HepG2 (cell line): ENCODE results near the gene GSK3A. TPM values are rescaled to one million over a fixed set of nuclear protein-coding genes. Genes with fewer than 3 reads are reported as not detected.

ENCODE experiments used
- ATAC-seq: fragments of 200-7000 bp; cut with Tn5 transposase; 3 replicates; pipeline ENCODE4 v1.9.1; 2020; ENCODE audit warnings: mild to moderate bottlenecking, moderate library complexity
- BruUV-seq: library from RNA; stranded (reverse); fragments of 400-500 nt; replicated peaks from 2 replicates; lab custom pipeline; 2021; lab: Mats Ljungman, UMichigan
- CTCF ChIA-PET: fragments of 300-600 bp; formaldehyde crosslinking; extraction: SDS; loops from one replicate; lab custom pipeline; 2021; ENCODE audit warnings: low total read pairs, inconsistent platforms, low intra/inter-chr PET ratio; lab: Yijun Ruan, JAX
- POLR2A ChIA-PET: fragments of 350-600 bp; sonication (Branson Sonifier 250); formaldehyde crosslinking; loops from one replicate; lab custom pipeline; 2020; ENCODE audit warnings: antibody characterized with exemption, inconsistent platforms; lab: Yijun Ruan, JAX
- DNase-seq: peaks from one replicate; pipeline ENCODE4 v3.0.0-alpha.2; 2015; ENCODE audit warnings: low spot score
- FAIRE-seq: peaks from 3 replicates; lab custom pipeline; 2011; peaks lifted over from hg19 to GRCh38; lab: Jason Lieb, UNC
- H2AFZ ChIP-seq: one replicate; pipeline ENCODE4 v1.6.1; 2011; ENCODE audit warnings: low read length, inconsistent platforms
- H3K27ac ChIP-seq: fragments of 300-600 bp; 3 replicates; pipeline ENCODE4 v1.8.0; 2011; ENCODE audit warnings: mixed run types, mild to moderate bottlenecking, mixed read lengths, low read length, inconsistent platforms; ENCODE audit not compliant: insufficient read depth; ENCODE audit errors: extremely low read length
- H3K27me3 ChIP-seq, 2 experiments: fragments of 200-600 bp in 1 of 2; 2 replicates in 1 of 2; 3 replicates in 1 of 2; pipeline versions ENCODE4 v1.6.0 to v1.8.0; 2011; ENCODE audit warnings: low read length in 2 of 2, mild to moderate bottlenecking in 2 of 2, moderate library complexity in 2 of 2, inconsistent platforms in 1 of 2; ENCODE audit not compliant: insufficient read depth in 2 of 2, control insufficient read depth in 1 of 2
- H3K36me3 ChIP-seq, 2 experiments: fragments of 200-600 bp in 1 of 2; replicated peaks in 1 of 2; 2 replicates in 1 of 2; 3 replicates in 1 of 2; pipeline versions ENCODE4 v1.5.1 to v1.8.0; 2011; ENCODE audit warnings: low read length in 2 of 2, inconsistent platforms in 1 of 2; ENCODE audit not compliant: insufficient read depth in 2 of 2, control insufficient read depth in 1 of 2
- H3K4me1 ChIP-seq: 2 replicates; pipeline ENCODE4 v1.5.1; 2012; ENCODE audit warnings: low read length, inconsistent platforms; ENCODE audit not compliant: insufficient read depth
- H3K4me2 ChIP-seq: 2 replicates; pipeline ENCODE4 v1.6.0; 2011; ENCODE audit warnings: low read depth, low read length, inconsistent platforms
- H3K4me3 ChIP-seq, 3 experiments: fragments of 200-600 bp in 1 of 3; sonication (generic), shearing (Covaris generic) in 1 of 3; replicated peaks in 1 of 3; 2 replicates each; pipeline ENCODE4 v1.5.1; 2011 to 2016; ENCODE audit warnings: low read length in 3 of 3, inconsistent platforms in 2 of 3, low read depth in 2 of 3, mild to moderate bottlenecking in 2 of 3, control low read depth in 1 of 3, mixed read lengths in 1 of 3; ENCODE audit not compliant: insufficient read depth in 1 of 3
- H3K79me2 ChIP-seq: one replicate; pipeline ENCODE4 v1.6.1; 2011; ENCODE audit warnings: low read length, inconsistent platforms; ENCODE audit not compliant: insufficient read depth
- H3K9ac ChIP-seq: 2 replicates; pipeline ENCODE4 v1.6.0; 2011; ENCODE audit warnings: mild to moderate bottlenecking, low read depth, low read length, inconsistent platforms; ENCODE audit not compliant: insufficient read depth
- H3K9me3 ChIP-seq: 2 replicates; pipeline ENCODE4 v1.5.1; 2012; ENCODE audit warnings: mild to moderate bottlenecking, low read length
- H4K20me1 ChIP-seq: 2 replicates; pipeline ENCODE4 v1.6.0; 2011; ENCODE audit warnings: inconsistent platforms, mild to moderate bottlenecking, low read length, moderate library complexity; ENCODE audit not compliant: insufficient read depth
- FOXO1 ChIP-seq: sonication (generic); formaldehyde crosslinking; IDR thresholded peaks from 2 replicates; pipeline ENCODE4 v1.4.0; 2020; ENCODE audit warnings: missing genetic modification reagents
- HOXA9 ChIP-seq: sonication (generic); formaldehyde crosslinking; IDR thresholded peaks from 2 replicates; pipeline ENCODE4 v1.8.1; 2022; ENCODE audit warnings: missing genetic modification reagents, mild to moderate bottlenecking, moderate library complexity, borderline replicate concordance
- KLF15 ChIP-seq: sonication (generic); formaldehyde crosslinking; IDR thresholded peaks from 2 replicates; pipeline ENCODE4 v1.8.1; 2023; ENCODE audit warnings: borderline replicate concordance, mild to moderate bottlenecking, inconsistent platforms, missing genetic modification reagents, mixed read lengths
- NKX3-1 ChIP-seq: sonication (generic); formaldehyde crosslinking; IDR thresholded peaks from 2 replicates; pipeline ENCODE4 v1.5.0; 2020; ENCODE audit warnings: missing genetic modification reagents
- RXRA ChIP-seq: sonication (generic); formaldehyde crosslinking; IDR thresholded peaks from 2 replicates; pipeline ENCODE4 v1.5.1; 2020; ENCODE audit warnings: missing genetic modification reagents
- SMC3 ChIP-seq: IDR thresholded peaks from 2 replicates; pipeline ENCODE4 v1.6.1; 2011; ENCODE audit warnings: low read length, improper control_type of control experiment
- TEAD3 ChIP-seq: optimal IDR thresholded peaks from 2 replicates; pipeline ENCODE3; 2016; ENCODE audit warnings: borderline replicate concordance
- WGBS: methylation state at CpG from one replicate; pipeline ENCODE4 v1.1.6; 2017; ENCODE audit warnings: low lambda C conversion rate; 5-methylcytosine and 5-hydroxymethylcytosine counted together
- in situ Hi-C: cut with HindIII; loops from 2 replicates; pipeline ENCODE4 v1.10.0; 2017; ENCODE audit warnings: low pct_unique_long_range_greater_than_20kb; ENCODE audit not compliant: extremely low pct_ligation_motif_present
- intact Hi-C: fragments of 100-400 bp; cut with micrococcal nuclease; formaldehyde crosslinking; loops from one replicate; pipeline ENCODE4 v1.10.0; 2022; ENCODE audit not compliant: unreplicated experiment
- polyA plus RNA-seq, 8 experiments: library from polyadenylated mRNA; depleted of rRNA in 3 of 8; stranded (reverse) in 7 of 8; unstranded in 1 of 8; fragments of >200 nt; fragmentation: Illumina TruSeq in 4 of 8; extraction: Trizol in 4 of 8; gene quantifications; 2 replicates each; pipeline versions ENCODE4 v1.2.1 to v1.2.3, GENCODE V29; 2011 to 2016; ENCODE audit warnings: low read depth in 4 of 8, missing spikeins in 1 of 8, mixed read lengths in 1 of 8; ENCODE audit not compliant: insufficient read depth in 1 of 8
- total RNA-seq, 5 experiments: library from RNA; depleted of rRNA; stranded (reverse); fragments of >200 nt; fragmentation: Illumina TruSeq; extraction: Trizol; gene quantifications; 2 replicates each; pipeline ENCODE4 v1.2.3, GENCODE V29; 2016; ENCODE audit warnings: low read depth in 1 of 5
- TF ChIP-seq, protein P1 (sequence below): sonication (generic); formaldehyde crosslinking; IDR thresholded peaks from 2 replicates; pipeline ENCODE4 v1.5.0; 2020; ENCODE audit warnings: missing genetic modification reagents
- TF ChIP-seq, protein P2 (sequence below): sonication (generic); formaldehyde crosslinking; IDR thresholded peaks from 2 replicates; pipeline ENCODE4 v1.4.0; 2020; ENCODE audit warnings: mild to moderate bottlenecking, missing genetic modification reagents
- TF ChIP-seq, protein P3 (sequence below): IDR thresholded peaks from 2 replicates; pipeline ENCODE4 v1.6.1; 2016; ENCODE audit warnings: low read depth, borderline replicate concordance
- TF ChIP-seq, protein P4 (sequence below): sonication (generic); formaldehyde crosslinking; IDR thresholded peaks from 2 replicates; pipeline ENCODE4 v1.8.0; 2023; ENCODE audit warnings: mild to moderate bottlenecking, missing genetic modification reagents

GSK3A gene
- total and polyA plus RNA-seq, 2 of the 13 experiments (the other 11 are each of a cell fraction or from before 2014, with no cell fraction given): 16.9 to 52.5 TPM

DNA sequence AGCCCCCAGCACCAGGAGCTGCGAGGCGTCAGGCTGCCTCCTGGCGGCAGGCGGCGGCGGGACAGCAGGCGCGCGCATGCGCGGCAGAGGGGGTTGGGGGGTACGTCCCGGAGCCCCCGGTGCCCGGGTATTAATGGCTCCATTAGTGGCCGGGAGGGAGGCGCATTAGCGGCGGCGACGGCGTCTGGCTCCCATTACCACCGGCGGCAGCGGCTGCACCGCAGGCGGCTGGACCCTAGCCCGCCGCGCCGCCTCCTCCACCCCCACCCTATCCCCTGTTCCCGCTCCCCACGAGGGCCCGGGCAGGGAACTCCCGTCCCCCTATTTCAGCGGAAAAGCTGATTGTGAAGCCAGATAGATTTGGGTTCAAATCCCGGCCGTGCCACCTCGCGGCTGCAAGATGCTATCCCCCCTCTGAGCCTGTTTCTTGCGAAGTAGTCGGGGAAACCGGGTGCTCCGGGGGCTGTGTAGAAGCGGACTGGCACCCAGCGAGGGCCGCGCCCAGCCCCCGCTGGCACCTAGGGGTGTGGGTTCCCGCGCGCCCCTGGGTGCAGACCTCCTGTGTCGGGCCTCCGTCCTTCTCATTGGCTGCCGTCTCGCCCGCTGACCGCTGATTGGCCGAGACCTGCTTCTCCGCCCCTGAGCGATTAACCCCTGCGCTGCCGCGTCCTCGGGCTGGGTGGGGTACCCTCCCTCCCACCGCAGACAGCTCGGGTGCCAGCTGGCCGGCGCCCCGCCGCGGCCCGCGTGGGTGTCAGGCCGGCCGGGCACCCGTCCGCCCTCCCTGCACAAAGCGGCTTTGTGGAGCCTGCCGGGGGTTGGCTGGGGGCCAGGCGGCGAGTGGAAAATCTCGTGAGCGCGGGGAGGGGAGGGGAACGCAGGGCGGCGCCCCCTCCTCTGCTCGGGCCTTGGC is 37.8 kb upstream of the GSK3A start (continued):
- TF ChIP-seq HOXA9 (no peak), NKX3-1 (CRISPR knock-in tag) (0 out of 2 replicates have a peak, but pooled peaks have one; percentile 36)
- TF ChIP-seq, protein P1, sequence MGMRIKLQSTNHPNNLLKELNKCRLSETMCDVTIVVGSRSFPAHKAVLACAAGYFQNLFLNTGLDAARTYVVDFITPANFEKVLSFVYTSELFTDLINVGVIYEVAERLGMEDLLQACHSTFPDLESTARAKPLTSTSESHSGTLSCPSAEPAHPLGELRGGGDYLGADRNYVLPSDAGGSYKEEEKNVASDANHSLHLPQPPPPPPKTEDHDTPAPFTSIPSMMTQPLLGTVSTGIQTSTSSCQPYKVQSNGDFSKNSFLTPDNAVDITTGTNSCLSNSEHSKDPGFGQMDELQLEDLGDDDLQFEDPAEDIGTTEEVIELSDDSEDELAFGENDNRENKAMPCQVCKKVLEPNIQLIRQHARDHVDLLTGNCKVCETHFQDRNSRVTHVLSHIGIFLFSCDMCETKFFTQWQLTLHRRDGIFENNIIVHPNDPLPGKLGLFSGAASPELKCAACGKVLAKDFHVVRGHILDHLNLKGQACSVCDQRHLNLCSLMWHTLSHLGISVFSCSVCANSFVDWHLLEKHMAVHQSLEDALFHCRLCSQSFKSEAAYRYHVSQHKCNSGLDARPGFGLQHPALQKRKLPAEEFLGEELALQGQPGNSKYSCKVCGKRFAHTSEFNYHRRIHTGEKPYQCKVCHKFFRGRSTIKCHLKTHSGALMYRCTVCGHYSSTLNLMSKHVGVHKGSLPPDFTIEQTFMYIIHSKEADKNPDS: no peak

DNA sequence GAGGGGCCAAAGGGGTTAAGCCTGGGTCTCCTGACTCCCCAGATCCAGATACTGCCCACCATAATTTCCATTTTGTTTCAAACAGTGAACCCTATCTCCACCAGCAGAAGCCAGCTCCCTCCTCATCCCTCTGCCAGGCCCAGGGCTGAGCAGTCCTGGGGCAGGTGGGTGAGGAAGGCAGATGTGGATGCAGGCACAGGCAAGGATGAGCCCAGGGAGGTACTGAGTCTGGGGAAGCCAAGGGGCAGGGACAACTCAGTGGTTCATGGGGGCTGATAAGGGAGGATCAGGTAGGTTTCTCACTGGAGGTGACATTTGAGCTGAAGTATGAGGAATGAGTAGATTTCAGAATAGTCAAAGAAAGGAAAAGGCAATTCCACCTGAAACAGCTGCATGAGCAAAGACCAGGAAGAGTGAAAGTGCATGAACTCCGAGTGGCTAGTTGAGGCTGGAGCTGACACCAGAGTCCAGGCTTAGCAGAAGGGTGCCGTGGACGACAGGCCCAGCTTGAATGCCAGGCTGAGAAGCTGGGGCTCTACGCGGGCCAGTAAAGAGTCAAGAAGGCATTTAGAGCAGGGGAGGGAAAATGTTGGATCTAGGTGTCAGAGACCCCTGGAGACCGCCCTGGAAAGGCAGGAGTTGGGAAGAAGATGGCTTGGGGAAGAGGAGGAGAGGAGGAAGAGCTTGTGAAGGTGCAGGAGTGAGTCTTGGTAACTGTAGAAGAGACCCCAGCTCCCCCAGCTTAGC is 36.9 kb upstream of the GSK3A start:
- Histone ChIP-seq H3K4me2 (peak overlapping the region; percentile 86), H3K79me2 (peaks cover 11% of the 10 kb centered on the region), H3K4me1 (peaks cover 51% of the 10 kb centered on the region), H3K27ac (peak overlapping the region; percentile 72), H3K9me3 (no peaks in the 10 kb centered on the region), H3K27me3 (no peaks in the 10 kb centered on the region), H3K4me3 (peak overlapping the region; percentile 70 to 83 (median 73)), H3K9ac (peak overlapping the region; percentile 73), H3K36me3 (peaks cover 4 to 8% of the 10 kb centered on the region in 2 experiments; a peak in 2 of 5 replicates), H2AFZ (no peak overlapping the region), H4K20me1 (no peaks in the 10 kb centered on the region)
- DNase-seq (no peak), ATAC-seq (no peak), FAIRE-seq (no peak)
- in situ Hi-C loops: no loop called here
- no TSS peak for BruUV-seq
- ChIA-PET CTCF (interaction anchor here (1.0 to 1.9 kb wide), 4 partner anchors 8 to 35 kb away, joined by 3 to 7 read pairs (median 6); no protein-coding TSS in a partner anchor), POLR2A (interaction anchor here (1.4 to 7.4 kb wide), 5 partner anchors 9 to 34 kb away, joined by 3 to 117 read pairs (median 25); partner anchors contain the start of genes CIC and GSK3A)
- intact Hi-C loops: loop anchor here (2.0 kb wide), 1 partner anchor 59 kb away; the partner anchor contains the start of gene ZNF526
- 25% methylated on average over 6 of the region's 6 CpGs for WGBS
- TF ChIP-seq FOXO1 (CRISPR knock-in tag) (no peak), KLF15 (0 out of 2 replicates have a peak, but pooled peaks have one; percentile 1), RXRA (0 out of 2 replicates have a peak, but pooled peaks have one; percentile 18), TEAD3 (CRISPR knock-in tag) (peak; percentile 14), SMC3 (0 out of 2 replicates have a peak, but pooled peaks have one; percentile 21)
- TF ChIP-seq, protein P2, sequence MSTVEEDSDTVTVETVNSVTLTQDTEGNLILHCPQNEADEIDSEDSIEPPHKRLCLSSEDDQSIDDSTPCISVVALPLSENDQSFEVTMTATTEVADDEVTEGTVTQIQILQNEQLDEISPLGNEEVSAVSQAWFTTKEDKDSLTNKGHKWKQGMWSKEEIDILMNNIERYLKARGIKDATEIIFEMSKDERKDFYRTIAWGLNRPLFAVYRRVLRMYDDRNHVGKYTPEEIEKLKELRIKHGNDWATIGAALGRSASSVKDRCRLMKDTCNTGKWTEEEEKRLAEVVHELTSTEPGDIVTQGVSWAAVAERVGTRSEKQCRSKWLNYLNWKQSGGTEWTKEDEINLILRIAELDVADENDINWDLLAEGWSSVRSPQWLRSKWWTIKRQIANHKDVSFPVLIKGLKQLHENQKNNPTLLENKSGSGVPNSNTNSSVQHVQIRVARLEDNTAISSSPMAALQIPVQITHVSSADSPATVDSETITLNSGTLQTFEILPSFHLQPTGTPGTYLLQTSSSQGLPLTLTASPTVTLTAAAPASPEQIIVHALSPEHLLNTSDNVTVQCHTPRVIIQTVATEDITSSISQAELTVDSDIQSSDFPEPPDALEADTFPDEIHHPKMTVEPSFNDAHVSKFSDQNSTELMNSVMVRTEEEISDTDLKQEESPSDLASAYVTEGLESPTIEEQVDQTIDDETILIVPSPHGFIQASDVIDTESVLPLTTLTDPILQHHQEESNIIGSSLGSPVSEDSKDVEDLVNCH (CRISPR knock-in tag): no peak
- TF ChIP-seq, protein P3, sequence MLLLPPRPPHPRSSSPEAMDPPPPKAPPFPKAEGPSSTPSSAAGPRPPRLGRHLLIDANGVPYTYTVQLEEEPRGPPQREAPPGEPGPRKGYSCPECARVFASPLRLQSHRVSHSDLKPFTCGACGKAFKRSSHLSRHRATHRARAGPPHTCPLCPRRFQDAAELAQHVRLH (CRISPR knock-in tag): no peak
- TF ChIP-seq, protein P4, sequence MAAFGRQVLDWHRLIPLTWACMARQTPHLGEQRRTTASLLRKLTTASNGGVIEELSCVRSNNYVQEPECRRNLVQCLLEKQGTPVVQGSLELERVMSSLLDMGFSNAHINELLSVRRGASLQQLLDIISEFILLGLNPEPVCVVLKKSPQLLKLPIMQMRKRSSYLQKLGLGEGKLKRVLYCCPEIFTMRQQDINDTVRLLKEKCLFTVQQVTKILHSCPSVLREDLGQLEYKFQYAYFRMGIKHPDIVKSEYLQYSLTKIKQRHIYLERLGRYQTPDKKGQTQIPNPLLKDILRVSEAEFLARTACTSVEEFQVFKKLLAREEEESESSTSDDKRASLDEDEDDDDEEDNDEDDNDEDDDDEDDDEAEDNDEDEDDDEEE: 0 out of 2 replicates have a peak, but pooled peaks have one; percentile 10
